Measurements from ENCODE around the gene RBM20.
"Not testable (repeated sequence)": the region's sequence is repeated elsewhere in the genome, so short reads cannot be mapped to it uniquely, and the experiment has no call there.

The RBM20 gene

DNA sequence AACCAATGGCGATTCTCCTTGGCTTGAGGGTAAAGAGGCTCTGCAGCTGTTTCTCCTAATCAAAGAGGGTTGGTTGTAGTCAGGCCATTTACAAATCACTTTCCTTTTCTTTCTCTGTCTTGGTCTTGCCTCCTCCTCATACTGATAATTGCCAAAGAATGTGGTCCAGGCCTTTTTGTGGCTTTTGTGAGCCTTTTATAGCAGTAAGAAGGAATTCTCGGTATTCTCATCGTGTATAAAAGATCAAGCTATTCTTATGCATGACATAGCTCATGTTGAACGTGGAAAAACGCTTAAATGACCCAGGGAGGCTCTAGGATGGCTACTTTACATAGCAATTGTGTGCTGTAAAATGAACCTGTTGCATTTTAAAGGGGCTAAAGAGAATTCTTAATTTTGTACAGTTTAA, 62.6 kb downstream of the RBM20 start:
- DNase-seq = no peak

- no peak for DNase-seq
These were observed 64.8 kb downstream of the RBM20 start for GRCh38 chr10:110708776-110709443.

- DNase-seq = no peak
These were observed 65.3 kb downstream of the RBM20 start for GRCh38 chr10:110709444-110709828.

DNA sequence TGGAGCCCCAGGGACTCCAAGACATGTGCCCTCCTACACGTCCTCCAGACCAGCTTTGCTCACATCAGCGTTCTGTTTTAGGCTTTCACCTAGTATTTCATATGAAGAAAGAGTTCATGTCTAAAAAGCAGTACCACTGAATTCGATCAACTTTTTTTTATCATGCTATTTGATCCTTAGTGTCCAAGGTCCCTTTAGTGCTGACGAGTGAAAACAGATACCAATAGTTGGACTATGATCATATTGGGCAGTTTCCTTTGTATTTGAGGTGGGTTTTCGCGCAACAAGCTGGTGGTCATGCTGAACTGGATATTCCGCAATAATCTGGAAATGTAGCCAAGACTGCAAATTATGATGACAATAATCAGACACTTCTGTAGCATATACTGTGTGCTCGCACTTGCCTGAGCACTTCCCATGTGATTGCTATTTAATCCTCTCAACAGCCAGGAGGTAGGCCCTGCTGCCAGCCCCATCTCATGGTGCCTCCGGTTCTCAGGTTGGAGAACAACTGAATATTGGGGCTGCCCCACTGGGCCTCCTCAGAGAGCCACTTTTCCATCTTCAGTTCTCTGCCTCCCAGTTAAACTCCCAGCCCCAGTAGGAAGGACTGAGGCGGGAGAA, 65.9 kb downstream of the RBM20 start:
- DNase-seq = no peak

- DNase-seq = no peak
These were observed 66.5 kb downstream of the RBM20 start for GRCh38 chr10:110710621-110711020.

- no peak for DNase-seq
These were observed 67.2 kb downstream of the RBM20 start for GRCh38 chr10:110711382-110711781.

DNA sequence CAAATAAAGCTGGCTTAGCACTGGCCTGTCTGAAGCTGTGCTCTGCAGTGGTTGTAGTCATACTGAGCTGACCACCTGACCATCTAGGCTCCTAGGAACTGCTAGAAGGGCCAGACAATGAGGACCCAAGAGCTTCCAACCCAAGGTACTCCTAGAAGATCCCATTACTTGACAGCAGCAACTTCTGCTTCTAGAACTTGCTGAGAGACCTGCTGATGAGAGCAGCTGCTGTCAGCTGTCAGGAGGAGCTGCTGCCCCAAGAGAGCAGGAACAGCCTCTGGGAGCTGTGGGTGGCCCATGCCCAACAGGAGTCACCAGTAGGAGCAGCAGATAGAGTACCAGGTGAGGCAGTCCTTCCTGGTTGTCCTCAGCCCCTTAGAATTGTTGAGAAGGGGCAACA, 70.2 kb downstream of the RBM20 start:
- no peak for DNase-seq

- no peak for DNase-seq
These were observed 73.8 kb downstream of the RBM20 start for GRCh38 chr10:110717781-110718589.

- no peak for DNase-seq
These were observed 77.4 kb downstream of the RBM20 start for GRCh38 chr10:110721406-110722038.

GRCh38 chr10:110723224-110723891, 79.2 kb downstream of the RBM20 start:
- DNase-seq = no peak

GRCh38 chr10:110724116-110724921, 80.2 kb downstream of the RBM20 start:
- no peak for DNase-seq

DNA sequence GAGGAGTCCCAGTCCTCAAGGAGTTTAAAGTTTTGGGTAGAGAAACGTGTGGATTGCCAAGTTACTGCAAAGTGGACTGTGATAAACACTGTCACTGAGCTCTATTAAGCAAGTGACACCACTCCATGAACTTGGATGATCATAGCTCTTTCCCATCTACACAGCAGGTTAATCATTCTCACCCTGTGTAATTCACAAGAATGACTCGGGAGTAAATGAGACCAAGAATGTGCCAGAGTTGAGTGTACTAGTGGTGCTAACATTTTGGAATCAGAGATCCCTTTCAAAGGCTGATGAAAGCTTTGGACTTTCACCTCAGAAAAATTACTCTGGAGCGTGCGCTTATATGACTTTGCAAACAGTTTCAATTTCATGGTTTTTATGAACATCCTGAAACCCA, 80.8 kb downstream of the RBM20 start:
- no peak for DNase-seq

DNA sequence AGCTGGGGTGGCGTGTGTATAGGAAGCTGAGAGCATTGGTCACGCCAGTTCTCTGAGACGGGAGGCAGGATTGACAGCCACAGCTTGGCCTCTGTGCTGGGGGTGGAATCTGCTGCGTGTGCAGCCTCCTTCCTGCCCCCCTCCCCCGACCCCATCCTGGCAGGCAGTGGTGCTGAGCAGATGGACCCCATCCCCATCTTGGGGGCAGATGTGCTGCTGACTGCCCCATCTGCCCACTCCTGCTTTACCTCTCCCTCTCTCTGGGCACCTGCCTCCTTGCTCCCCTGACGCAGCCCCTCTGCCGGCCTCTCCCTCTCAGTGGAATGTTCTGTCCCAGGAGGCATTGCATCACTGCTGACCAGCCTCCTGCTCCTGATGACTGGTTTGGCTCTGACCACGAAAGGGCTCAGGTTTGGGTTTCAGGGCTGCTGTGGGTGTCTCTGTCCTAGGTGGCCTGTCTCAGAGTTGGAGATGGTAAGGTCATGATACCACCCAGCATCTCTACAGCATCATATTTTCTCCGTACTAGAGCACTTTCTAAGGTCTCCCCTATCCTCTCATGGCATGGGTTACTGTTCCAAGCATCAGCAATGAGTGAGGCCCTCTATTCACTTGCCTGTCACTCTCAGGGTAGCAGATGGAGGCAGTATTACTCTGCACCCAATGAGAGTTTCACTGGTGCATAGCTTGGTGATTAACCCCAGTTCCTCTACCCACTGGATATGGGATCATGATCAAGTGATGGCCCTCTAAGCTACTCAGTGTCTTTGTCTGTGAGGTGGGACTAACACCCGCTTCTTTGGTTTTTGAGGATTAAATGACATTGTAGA, 81.9 kb downstream of the RBM20 start:
- DNase-seq = no peak

DNA sequence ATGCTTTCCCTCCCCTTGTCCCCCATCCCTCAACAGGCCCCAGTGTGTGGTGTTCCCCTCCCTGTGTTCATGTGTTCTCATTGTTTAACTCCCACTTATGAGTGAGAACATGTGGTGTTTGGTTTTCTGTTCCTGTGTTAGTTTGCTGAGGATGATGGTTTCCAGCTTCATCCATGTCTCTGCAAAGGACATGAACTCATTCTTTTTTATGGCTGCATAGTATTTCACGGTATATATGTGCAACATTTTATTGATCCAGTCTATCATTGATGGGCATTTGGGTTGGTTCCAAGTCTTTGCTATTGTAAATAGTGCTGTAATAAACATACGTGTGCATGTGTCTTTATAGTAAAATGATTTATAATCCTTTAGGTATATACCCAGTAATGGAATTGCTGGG, 83.6 kb downstream of the RBM20 start:
- not testable (repeated sequence) for DNase-seq

GRCh38 chr10:110730345-110731050, 86.4 kb downstream of the RBM20 start:
- DNase-seq = no peak

GRCh38 chr10:110733218-110733952, 89.2 kb downstream of the RBM20 start:
- no peak for DNase-seq

- no peak for DNase-seq
These were observed 91.5 kb downstream of the RBM20 start for GRCh38 chr10:110735620-110736027.

GRCh38 chr10:110737886-110738634, 93.9 kb downstream of the RBM20 start:
- no peak for DNase-seq

DNA sequence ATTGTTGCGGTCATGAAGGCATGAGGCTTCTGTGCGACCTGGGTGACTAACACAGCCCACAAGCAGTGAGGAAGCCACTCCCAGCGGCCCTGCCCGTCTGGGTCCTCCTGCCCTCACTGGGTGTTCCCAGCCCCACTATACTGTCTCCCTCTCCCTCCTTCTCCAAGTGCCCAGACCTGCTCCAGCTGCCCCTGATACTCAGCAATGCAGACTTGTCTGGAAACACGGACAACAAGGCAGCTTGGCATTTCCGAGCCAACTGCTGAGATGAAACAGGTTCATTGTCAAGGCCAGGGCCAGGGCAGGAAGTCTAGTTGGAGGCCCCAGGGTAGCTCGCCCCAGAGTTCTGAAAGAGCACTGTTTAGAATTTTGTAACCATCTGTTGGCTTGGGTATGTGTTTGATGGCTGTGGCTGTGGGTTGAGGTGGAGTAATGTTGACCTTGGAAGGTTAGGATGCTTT, 95.7 kb downstream of the RBM20 start:
- no peak for DNase-seq
